Liver (tissue), 9 donors: ENCODE measurements around the gene CMTM1. TPM values are rescaled to one million over a fixed set of nuclear protein-coding genes. Genes with fewer than 3 reads are reported as not detected.

ENCODE experiments used
- DNase-seq: peaks from one replicate; pipeline ENCODE4 v3.0.0-alpha.2; 2017; ENCODE audit warnings: low spot score
- H3K27ac ChIP-seq, 2 donors: one replicate each; pipeline ENCODE4 v1.7.0; 2013; ENCODE audit warnings: inconsistent platforms in 2 of 2, low read length in 2 of 2, control low read depth in 1 of 2, low read depth in 1 of 2, mild to moderate bottlenecking in 1 of 2
- H3K27me3 ChIP-seq, 4 donors: one replicate each; pipeline versions ENCODE4 v1.6.1 to v1.7.0; 2013; ENCODE audit warnings: low read length in 3 of 4, inconsistent platforms in 1 of 4, mild to moderate bottlenecking in 1 of 4, moderate library complexity in 1 of 4; ENCODE audit not compliant: control insufficient read depth in 4 of 4, insufficient read depth in 4 of 4
- H3K36me3 ChIP-seq, 4 donors: one replicate each; pipeline versions ENCODE4 v1.6.1 to v1.7.0; 2013; ENCODE audit warnings: low read length in 3 of 4, mild to moderate bottlenecking in 3 of 4, low read depth in 1 of 4, moderate library complexity in 1 of 4; ENCODE audit not compliant: control insufficient read depth in 4 of 4, insufficient read depth in 3 of 4
- H3K4me1 ChIP-seq, 4 donors: one replicate each; pipeline versions ENCODE4 v1.6.1 to v1.7.0; 2013; ENCODE audit warnings: low read length in 3 of 4, mild to moderate bottlenecking in 3 of 4, moderate library complexity in 1 of 4; ENCODE audit not compliant: control insufficient read depth in 4 of 4, insufficient read depth in 4 of 4
- H3K4me3 ChIP-seq, 3 donors: one replicate each; pipeline versions ENCODE4 v1.6.1 to v1.7.0; 2013; ENCODE audit warnings: low read length in 3 of 3, control low read depth in 1 of 3, low read depth in 1 of 3, mild to moderate bottlenecking in 1 of 3
- H3K9ac ChIP-seq, 2 donors: one replicate each; pipeline ENCODE4 v1.7.0; 2013; ENCODE audit warnings: low read length in 2 of 2, mild to moderate bottlenecking in 2 of 2, moderate library complexity in 2 of 2, control low read depth in 1 of 2, low read depth in 1 of 2
- H3K9me3 ChIP-seq, 4 donors: one replicate each; pipeline versions ENCODE4 v1.6.1 to v1.7.0; 2013; ENCODE audit warnings: low read length in 3 of 4; ENCODE audit not compliant: control insufficient read depth in 4 of 4
- EGR1 ChIP-seq, 2 donors: IDR thresholded peaks; 2 replicates each; pipeline ENCODE4 v1.6.1; 2016 to 2018; ENCODE audit warnings: antibody characterized with exemption in 2 of 2, low read depth in 2 of 2
- FOXA1 ChIP-seq: IDR thresholded peaks from 2 replicates; pipeline ENCODE4 v1.6.1; 2016; ENCODE audit warnings: antibody characterized with exemption
- FOXA2 ChIP-seq: IDR thresholded peaks from 2 replicates; pipeline ENCODE4 v1.6.1; 2016; ENCODE audit warnings: antibody characterized with exemption
- HNF4A ChIP-seq, 2 donors: conservative IDR thresholded peaks; 2 replicates each; pipeline ENCODE4 v1.6.1; 2016; ENCODE audit warnings: antibody characterized with exemption in 2 of 2, mild to moderate bottlenecking in 2 of 2
- HNF4G ChIP-seq: IDR thresholded peaks from 2 replicates; pipeline ENCODE4 v1.6.1; 2016; ENCODE audit warnings: antibody characterized with exemption
- JUND ChIP-seq, 2 donors: IDR thresholded peaks; 2 replicates each; pipeline ENCODE4 v1.6.1; 2016; ENCODE audit warnings: antibody characterized with exemption in 2 of 2
- NR2F2 ChIP-seq: IDR thresholded peaks from 2 replicates; pipeline ENCODE4 v1.6.1; 2016; ENCODE audit warnings: antibody characterized with exemption
- RAD21 ChIP-seq, 2 donors: IDR thresholded peaks; 2 replicates each; pipeline ENCODE4 v1.6.1; 2016; ENCODE audit warnings: antibody characterized with exemption in 2 of 2, mild to moderate bottlenecking in 2 of 2
- RXRA ChIP-seq, 2 donors: IDR thresholded peaks; 2 replicates each; pipeline ENCODE4 v1.6.1; 2017 to 2018; ENCODE audit warnings: antibody characterized with exemption in 2 of 2, mild to moderate bottlenecking in 1 of 2
- SP1 ChIP-seq: IDR thresholded peaks from 2 replicates; pipeline ENCODE4 v1.6.1; 2018; ENCODE audit warnings: antibody characterized with exemption, mild to moderate bottlenecking
- TAF1 ChIP-seq: conservative IDR thresholded peaks from 2 replicates; pipeline ENCODE4 v1.6.1; 2016; ENCODE audit warnings: antibody characterized with exemption, mild to moderate bottlenecking
- WGBS: extraction: QIAGEN DNeasy Blood & Tissue Kit; methylation state at CpG from one replicate; pipeline ENCODE4 v1.1.7; 2013; 5-methylcytosine and 5-hydroxymethylcytosine counted together
- polyA plus RNA-seq, 2 donors: library from polyadenylated mRNA; stranded (reverse) in 1 of 2; unstranded in 1 of 2; fragments of 200-250 nt in 1 of 2; fragments of >200 nt in 1 of 2; fragmentation: Nextera tagmentation in 1 of 2; extraction: Ambion mirVana in 1 of 2; gene quantifications; one replicate each; pipeline versions ENCODE4 v1.2.1 to v1.2.3, GENCODE V29; 2013 to 2015
- total RNA-seq, 2 donors: library from RNA; depleted of rRNA; stranded (reverse); fragments of >200 nt; gene quantifications; one replicate each; pipeline ENCODE4 v1.2.3, GENCODE V29; 2014
- TF ChIP-seq, protein P1 (sequence below): IDR thresholded peaks from 2 replicates; pipeline ENCODE4 v1.6.1; 2016; ENCODE audit warnings: antibody characterized with exemption
- TF ChIP-seq, protein P2 (sequence below): IDR thresholded peaks from 2 replicates; pipeline ENCODE4 v1.6.1; 2016; ENCODE audit warnings: antibody characterized with exemption
- TF ChIP-seq, protein P3 (sequence below): fragments of 150-350 bp; IDR thresholded peaks from 2 replicates; pipeline ENCODE4 v1.5.1; 2017; ENCODE audit warnings: improper control_type of control experiment, low read depth, low read length; ENCODE audit not compliant: missing input control
- donor health status: healthy.
- donor health status: healthy.
- donor health status: healthy.
- donor health status: healthy.
- donor health status: healthy.

Gene CMTM1
- total and polyA plus RNA-seq, 4 donors, result 0.32 to 0.84 (median 0.49) TPM

DNA sequence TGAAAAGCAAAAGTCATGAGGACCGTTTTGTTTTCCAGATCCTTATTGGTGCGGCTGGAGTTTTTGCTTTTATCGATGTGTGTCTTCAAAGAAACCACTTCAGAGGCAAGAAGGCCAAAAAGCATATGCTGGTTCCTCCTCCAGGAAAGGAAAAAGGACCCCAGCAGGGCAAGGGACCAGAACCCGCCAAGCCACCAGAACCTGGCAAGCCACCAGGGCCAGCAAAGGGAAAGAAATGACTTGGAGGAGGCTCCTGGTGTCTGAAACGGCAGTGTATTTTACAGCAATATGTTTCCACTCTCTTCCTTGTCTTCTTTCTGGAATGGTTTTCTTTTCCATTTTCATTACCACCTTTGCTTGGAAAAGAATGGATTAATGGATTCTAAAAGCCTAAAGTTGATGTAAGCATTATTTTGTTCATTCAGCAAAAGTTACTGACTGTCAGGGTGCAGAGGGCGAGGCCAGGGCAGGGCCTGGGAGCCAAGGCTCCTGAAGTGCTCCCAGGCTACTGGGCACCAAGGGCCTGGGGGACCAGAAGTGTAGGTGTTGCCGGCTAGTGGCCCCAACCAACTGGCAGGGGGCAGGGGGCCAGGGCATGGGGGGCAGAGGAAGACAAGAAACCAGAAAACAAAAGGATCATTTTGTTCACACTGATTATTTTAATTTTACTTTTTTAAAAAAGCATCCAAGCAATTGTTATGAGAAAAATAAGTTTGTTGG, 21.8 kb downstream of the CMTM1 start:
- Histone ChIP-seq H3K27me3 (no peaks in the 10 kb centered on the region), H3K36me3 (no peaks in the 10 kb centered on the region), H3K4me3 (no peak overlapping the region), H3K9me3 (no peaks in the 10 kb centered on the region), H3K27ac (peak overlapping the region in 1 of 2 donors; percentile 31), H3K9ac (no peak overlapping the region), H3K4me1 (no peaks in the 10 kb centered on the region)
- 76% methylated on average over 7 of the region's 7 CpGs for WGBS
- no peak for TF ChIP-seq SP1
- no peak for TF ChIP-seq RAD21 (IDR thresholded peaks at IDR 0.05)
- TF ChIP-seq, protein P1, sequence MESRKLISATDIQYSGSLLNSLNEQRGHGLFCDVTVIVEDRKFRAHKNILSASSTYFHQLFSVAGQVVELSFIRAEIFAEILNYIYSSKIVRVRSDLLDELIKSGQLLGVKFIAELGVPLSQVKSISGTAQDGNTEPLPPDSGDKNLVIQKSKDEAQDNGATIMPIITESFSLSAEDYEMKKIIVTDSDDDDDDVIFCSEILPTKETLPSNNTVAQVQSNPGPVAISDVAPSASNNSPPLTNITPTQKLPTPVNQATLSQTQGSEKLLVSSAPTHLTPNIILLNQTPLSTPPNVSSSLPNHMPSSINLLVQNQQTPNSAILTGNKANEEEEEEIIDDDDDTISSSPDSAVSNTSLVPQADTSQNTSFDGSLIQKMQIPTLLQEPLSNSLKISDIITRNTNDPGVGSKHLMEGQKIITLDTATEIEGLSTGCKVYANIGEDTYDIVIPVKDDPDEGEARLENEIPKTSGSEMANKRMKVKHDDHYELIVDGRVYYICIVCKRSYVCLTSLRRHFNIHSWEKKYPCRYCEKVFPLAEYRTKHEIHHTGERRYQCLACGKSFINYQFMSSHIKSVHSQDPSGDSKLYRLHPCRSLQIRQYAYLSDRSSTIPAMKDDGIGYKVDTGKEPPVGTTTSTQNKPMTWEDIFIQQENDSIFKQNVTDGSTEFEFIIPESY, result no peak
- TF ChIP-seq, protein P2, sequence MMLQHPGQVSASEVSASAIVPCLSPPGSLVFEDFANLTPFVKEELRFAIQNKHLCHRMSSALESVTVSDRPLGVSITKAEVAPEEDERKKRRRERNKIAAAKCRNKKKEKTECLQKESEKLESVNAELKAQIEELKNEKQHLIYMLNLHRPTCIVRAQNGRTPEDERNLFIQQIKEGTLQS, result no peak
- TF ChIP-seq FOXA2, result no peak
- no peak for DNase-seq

DNA sequence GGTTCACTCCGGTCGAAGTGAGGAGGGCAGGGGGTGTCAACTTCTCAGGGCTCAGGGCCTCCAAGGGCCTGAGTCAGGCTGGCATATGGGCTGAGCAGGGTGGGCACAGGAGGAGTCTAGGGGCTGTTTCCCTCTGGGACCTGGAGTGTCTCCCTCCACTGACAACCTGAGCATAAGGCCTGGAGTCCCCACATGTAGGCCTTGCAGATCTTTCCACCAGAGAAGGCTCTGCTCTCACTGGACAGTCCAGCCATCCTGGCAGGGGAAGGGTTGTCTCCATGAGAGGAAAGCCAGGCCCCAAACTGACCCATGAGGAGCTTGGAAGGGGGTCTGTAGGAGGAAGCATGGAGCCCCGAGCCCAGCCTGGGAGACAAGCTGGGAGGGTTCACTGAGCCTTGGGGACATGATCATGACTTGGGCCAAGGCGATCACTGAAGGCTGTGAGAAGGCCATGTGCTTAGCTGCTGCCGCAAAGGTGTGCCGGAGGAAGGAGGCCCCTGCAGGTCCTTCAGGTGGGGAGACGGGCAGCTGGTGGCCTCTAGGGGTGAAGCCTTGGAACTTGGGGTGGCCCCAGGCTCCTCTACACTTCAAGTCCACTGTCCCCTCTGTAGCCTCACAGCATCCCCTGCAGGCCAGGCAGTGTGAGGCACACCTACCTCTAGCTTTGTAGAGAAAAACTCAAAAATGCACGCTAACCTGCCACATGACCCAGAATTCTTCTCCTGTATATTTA, 22.9 kb downstream of the CMTM1 start:
- Histone ChIP-seq H3K9me3 (no peaks in the 10 kb centered on the region), H3K27me3 (no peaks in the 10 kb centered on the region), H3K27ac (no peak overlapping the region), H3K4me3 (no peak overlapping the region), H3K9ac (no peak overlapping the region), H3K4me1 (no peaks in the 10 kb centered on the region), H3K36me3 (no peaks in the 10 kb centered on the region)
- no peak for DNase-seq
- TF ChIP-seq FOXA1 (no peak), RXRA (IDR thresholded peaks at IDR 0.05) (no peak), SP1 (no peak), TAF1 (no peak), HNF4G (no peak), HNF4A (conservative IDR thresholded peaks at IDR 0.05) (no peak), NR2F2 (no peak), EGR1 (IDR thresholded peaks at IDR 0.05; ENCODE audit: low read depth in 2 of 2) (no peak), RAD21 (IDR thresholded peaks at IDR 0.05) (peak; percentile 68 to 80), JUND (IDR thresholded peaks at IDR 0.05) (no peak)
- TF ChIP-seq, protein P2, result no peak
- TF ChIP-seq, protein P3, sequence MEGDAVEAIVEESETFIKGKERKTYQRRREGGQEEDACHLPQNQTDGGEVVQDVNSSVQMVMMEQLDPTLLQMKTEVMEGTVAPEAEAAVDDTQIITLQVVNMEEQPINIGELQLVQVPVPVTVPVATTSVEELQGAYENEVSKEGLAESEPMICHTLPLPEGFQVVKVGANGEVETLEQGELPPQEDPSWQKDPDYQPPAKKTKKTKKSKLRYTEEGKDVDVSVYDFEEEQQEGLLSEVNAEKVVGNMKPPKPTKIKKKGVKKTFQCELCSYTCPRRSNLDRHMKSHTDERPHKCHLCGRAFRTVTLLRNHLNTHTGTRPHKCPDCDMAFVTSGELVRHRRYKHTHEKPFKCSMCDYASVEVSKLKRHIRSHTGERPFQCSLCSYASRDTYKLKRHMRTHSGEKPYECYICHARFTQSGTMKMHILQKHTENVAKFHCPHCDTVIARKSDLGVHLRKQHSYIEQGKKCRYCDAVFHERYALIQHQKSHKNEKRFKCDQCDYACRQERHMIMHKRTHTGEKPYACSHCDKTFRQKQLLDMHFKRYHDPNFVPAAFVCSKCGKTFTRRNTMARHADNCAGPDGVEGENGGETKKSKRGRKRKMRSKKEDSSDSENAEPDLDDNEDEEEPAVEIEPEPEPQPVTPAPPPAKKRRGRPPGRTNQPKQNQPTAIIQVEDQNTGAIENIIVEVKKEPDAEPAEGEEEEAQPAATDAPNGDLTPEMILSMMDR, result peak; percentile 52
- WGBS, result 87% methylated on average over 8 of the region's 8 CpGs
